ENCODE measurements around the gene MYO1C.
A peak's percentile ranks its signal among the peaks of the same experiment; 100 is the strongest.

Gene MYO1C

DNA sequence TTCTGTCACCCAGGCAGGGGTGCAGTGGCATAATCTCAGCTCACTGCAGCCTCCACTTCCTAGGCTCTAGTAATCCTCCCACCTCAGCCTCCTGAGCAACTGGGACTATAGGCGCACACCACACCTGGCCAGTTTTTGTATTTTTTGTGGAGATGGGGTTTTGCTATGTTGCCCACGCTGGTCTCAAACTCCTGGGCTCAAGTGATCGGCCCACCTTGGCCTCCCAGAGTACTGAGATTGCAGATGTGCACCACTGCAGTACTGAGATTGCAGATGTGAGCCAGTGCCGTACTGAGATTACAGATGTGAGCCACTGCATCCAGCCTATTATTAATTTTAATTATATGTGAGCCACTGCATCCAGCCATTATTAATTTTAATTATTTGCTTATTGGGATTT, 50.3 kb downstream of the MYO1C start:
- over 99% methylated on average over 4 of the region's 4 CpGs for WGBS
- Histone ChIP-seq H3K27ac (ENCODE audit: low read depth, low read length) (no peak overlapping the region), H3K9me3 (ENCODE audit: insufficient read depth, low read depth, low read length) (no peaks in the 10 kb centered on the region), H3K36me3 (ENCODE audit: insufficient read depth, low read length) (peaks cover 15% of the 10 kb centered on the region), H3K9ac (ENCODE audit: low read depth, low read length) (no peak overlapping the region), H3K27me3 (ENCODE audit: insufficient read depth, low read length) (no peaks in the 10 kb centered on the region), H3K4me1 (ENCODE audit: insufficient read depth, low read length) (peaks cover 3% of the 10 kb centered on the region; the same call in 1 of the 2 replicates), H3K4me3 (ENCODE audit: low read length) (no peak overlapping the region)

- Histone ChIP-seq H3K27ac (ENCODE audit: low read depth, low read length) (no peak overlapping the region), H3K4me3 (ENCODE audit: low read length) (no peak overlapping the region), H3K27me3 (ENCODE audit: insufficient read depth, low read length) (no peaks in the 10 kb centered on the region), H3K4me1 (ENCODE audit: insufficient read depth, low read length) (peaks cover 3% of the 10 kb centered on the region; the same call in 1 of the 2 replicates), H3K36me3 (ENCODE audit: insufficient read depth, low read length) (peaks cover 27% of the 10 kb centered on the region), H3K9me3 (ENCODE audit: insufficient read depth, low read depth, low read length) (no peaks in the 10 kb centered on the region), H3K9ac (ENCODE audit: low read depth, low read length) (no peak overlapping the region)
- 95% methylated on average over 8 of the region's 8 CpGs for WGBS
These were observed 51.6 kb downstream of the MYO1C start for GRCh38 chr17:1440921-1441320.

DNA sequence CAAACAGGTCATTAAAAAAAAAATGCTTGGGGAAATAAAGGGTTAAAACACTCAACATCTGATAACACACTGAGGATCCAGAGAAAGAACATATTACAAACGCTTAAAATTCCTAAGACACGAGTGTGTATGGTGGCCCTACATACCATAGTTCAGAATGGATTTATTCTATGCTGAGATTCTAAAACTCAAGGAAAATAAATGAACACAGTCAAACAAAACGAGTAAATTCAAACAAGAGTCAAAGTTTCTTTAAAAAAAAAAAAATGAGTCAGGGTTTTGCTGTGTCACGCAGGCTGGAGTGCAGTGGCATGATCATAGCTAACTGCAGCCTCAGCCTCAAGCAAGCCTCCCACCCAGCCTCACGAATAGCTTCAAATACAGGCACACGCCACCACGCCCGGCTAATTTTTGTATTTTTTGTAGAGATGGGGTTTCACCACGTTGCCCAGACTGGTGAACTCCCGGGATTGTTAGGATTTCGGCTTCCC, 53.8 kb downstream of the MYO1C start:
- Histone ChIP-seq H3K27me3 (ENCODE audit: insufficient read depth, low read length) (no peaks in the 10 kb centered on the region), H3K4me3 (ENCODE audit: low read length) (no peak overlapping the region), H3K36me3 (ENCODE audit: insufficient read depth, low read length) (peaks cover 41% of the 10 kb centered on the region), H3K9me3 (ENCODE audit: insufficient read depth, low read depth, low read length) (no peaks in the 10 kb centered on the region), H3K4me1 (ENCODE audit: insufficient read depth, low read length) (peaks cover 3% of the 10 kb centered on the region; the same call in 1 of the 2 replicates), H3K9ac (ENCODE audit: low read depth, low read length) (no peak overlapping the region), H3K27ac (ENCODE audit: low read depth, low read length) (0 out of 2 replicates have a peak overlapping the region, but pooled peaks have one; percentile 31)
- WGBS, result 88% methylated on average over 11 of the region's 11 CpGs

- Histone ChIP-seq H3K4me1 (ENCODE audit: insufficient read depth, low read length) (peaks cover 3% of the 10 kb centered on the region; the same call in 1 of the 2 replicates), H3K9me3 (ENCODE audit: insufficient read depth, low read depth, low read length) (no peaks in the 10 kb centered on the region), H3K27ac (ENCODE audit: low read depth, low read length) (no peak overlapping the region), H3K9ac (ENCODE audit: low read depth, low read length) (no peak overlapping the region), H3K36me3 (ENCODE audit: insufficient read depth, low read length) (peaks cover 56% of the 10 kb centered on the region), H3K27me3 (ENCODE audit: insufficient read depth, low read length) (no peaks in the 10 kb centered on the region), H3K4me3 (ENCODE audit: low read length) (no peak overlapping the region)
- WGBS, result 90% methylated on average over 3 of the region's 3 CpGs
These were observed 57.2 kb downstream of the MYO1C start for GRCh38 chr17:1435326-1435725.

DNA sequence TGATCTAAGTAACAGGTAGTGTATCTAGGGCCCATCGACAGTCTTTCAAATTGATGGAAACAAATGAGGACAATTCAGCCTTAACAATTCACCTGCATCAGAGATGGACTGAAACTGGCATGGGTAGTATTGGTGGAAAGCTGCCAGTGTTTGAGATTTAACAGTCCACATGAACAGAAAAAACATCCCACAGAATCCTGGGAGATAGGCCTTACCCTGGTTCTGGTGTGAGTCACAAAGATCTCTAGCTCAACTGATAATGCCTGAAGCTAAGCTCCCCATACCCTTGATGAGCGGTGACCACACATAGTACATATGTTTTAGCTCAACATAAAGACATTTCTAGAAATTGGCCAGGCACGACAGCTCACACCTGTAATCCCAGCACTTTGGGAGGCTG, 58.3 kb downstream of the MYO1C start:
- 100% methylated on average over 3 of the region's 3 CpGs for WGBS
- H3K9me3 ChIP-seq (ENCODE audit: insufficient read depth, low read depth, low read length), result no peaks in the 10 kb centered on the region
- no peak overlapping the region for H3K27ac ChIP-seq (ENCODE audit: low read depth, low read length)
- H3K4me1 ChIP-seq (ENCODE audit: insufficient read depth, low read length), result peaks cover 3% of the 10 kb centered on the region; the same call in 1 of the 2 replicates
- peaks cover 62% of the 10 kb centered on the region for H3K36me3 ChIP-seq (ENCODE audit: insufficient read depth, low read length)
- no peak overlapping the region for H3K9ac ChIP-seq (ENCODE audit: low read depth, low read length)
- H3K4me3 ChIP-seq (ENCODE audit: low read length), result no peak overlapping the region
- no peaks in the 10 kb centered on the region for H3K27me3 ChIP-seq (ENCODE audit: insufficient read depth, low read length)

- Histone ChIP-seq H3K27me3 (ENCODE audit: insufficient read depth, low read length) (no peaks in the 10 kb centered on the region), H3K9ac (ENCODE audit: low read depth, low read length) (no peak overlapping the region), H3K27ac (ENCODE audit: low read depth, low read length) (no peak overlapping the region), H3K4me3 (ENCODE audit: low read length) (no peak overlapping the region), H3K9me3 (ENCODE audit: insufficient read depth, low read depth, low read length) (no peaks in the 10 kb centered on the region), H3K36me3 (ENCODE audit: insufficient read depth, low read length) (peaks cover 60% of the 10 kb centered on the region), H3K4me1 (ENCODE audit: insufficient read depth, low read length) (no peaks in the 10 kb centered on the region)
- 90% methylated on average over 2 of the region's 2 CpGs for WGBS
These were observed 60.8 kb downstream of the MYO1C start for GRCh38 chr17:1431631-1432104.

GRCh38 chr17:1423456-1424135, 68.9 kb downstream of the MYO1C start:
- Histone ChIP-seq H3K4me3 (ENCODE audit: low read length) (no peak overlapping the region), H3K9me3 (ENCODE audit: insufficient read depth, low read depth, low read length) (no peaks in the 10 kb centered on the region), H3K27me3 (ENCODE audit: insufficient read depth, low read length) (no peaks in the 10 kb centered on the region), H3K9ac (ENCODE audit: low read depth, low read length) (no peak overlapping the region), H3K36me3 (ENCODE audit: insufficient read depth, low read length) (peaks cover 57% of the 10 kb centered on the region), H3K4me1 (ENCODE audit: insufficient read depth, low read length) (no peaks in the 10 kb centered on the region), H3K27ac (ENCODE audit: low read depth, low read length) (no peak overlapping the region)
- 96% methylated on average over 10 of the region's 10 CpGs for WGBS

- H3K9ac ChIP-seq (ENCODE audit: low read depth, low read length), result no peak overlapping the region
- H3K27ac ChIP-seq (ENCODE audit: low read depth, low read length), result no peak overlapping the region
- no peaks in the 10 kb centered on the region for H3K27me3 ChIP-seq (ENCODE audit: insufficient read depth, low read length)
- 95% methylated on average over 7 of the region's 7 CpGs for WGBS
- no peaks in the 10 kb centered on the region for H3K4me1 ChIP-seq (ENCODE audit: insufficient read depth, low read length)
- peaks cover 56% of the 10 kb centered on the region for H3K36me3 ChIP-seq (ENCODE audit: insufficient read depth, low read length)
- H3K4me3 ChIP-seq (ENCODE audit: low read length), result no peak overlapping the region
- no peaks in the 10 kb centered on the region for H3K9me3 ChIP-seq (ENCODE audit: insufficient read depth, low read depth, low read length)
These were observed 69.6 kb downstream of the MYO1C start for GRCh38 chr17:1422885-1423284.

DNA sequence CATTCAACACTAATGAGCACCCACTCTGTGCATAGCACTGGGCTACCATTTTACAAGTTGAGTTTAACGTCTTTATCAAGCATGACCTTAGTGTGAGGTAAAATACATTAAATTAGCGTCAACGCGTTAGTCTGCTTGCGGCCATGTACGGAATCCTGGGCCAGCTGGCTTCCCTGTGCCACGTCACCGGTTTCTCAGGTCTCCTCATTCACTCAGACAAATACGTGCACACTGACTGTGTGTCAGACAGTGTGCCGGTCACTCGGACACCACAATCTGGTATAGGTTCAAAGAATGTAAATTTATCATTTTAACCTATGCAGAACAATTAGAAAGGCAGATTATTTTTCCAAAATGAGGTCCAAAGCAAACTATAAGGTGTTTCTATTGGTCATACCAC, 71.0 kb downstream of the MYO1C start:
- H3K4me3 ChIP-seq (ENCODE audit: low read length), result no peak overlapping the region
- no peaks in the 10 kb centered on the region for H3K4me1 ChIP-seq (ENCODE audit: insufficient read depth, low read length)
- WGBS, result 97% methylated on average over 11 of the region's 11 CpGs
- peaks cover 52% of the 10 kb centered on the region for H3K36me3 ChIP-seq (ENCODE audit: insufficient read depth, low read length)
- H3K27ac ChIP-seq (ENCODE audit: low read depth, low read length), result no peak overlapping the region
- H3K9ac ChIP-seq (ENCODE audit: low read depth, low read length), result no peak overlapping the region
- H3K27me3 ChIP-seq (ENCODE audit: insufficient read depth, low read length), result no peaks in the 10 kb centered on the region
- no peaks in the 10 kb centered on the region for H3K9me3 ChIP-seq (ENCODE audit: insufficient read depth, low read depth, low read length)

DNA sequence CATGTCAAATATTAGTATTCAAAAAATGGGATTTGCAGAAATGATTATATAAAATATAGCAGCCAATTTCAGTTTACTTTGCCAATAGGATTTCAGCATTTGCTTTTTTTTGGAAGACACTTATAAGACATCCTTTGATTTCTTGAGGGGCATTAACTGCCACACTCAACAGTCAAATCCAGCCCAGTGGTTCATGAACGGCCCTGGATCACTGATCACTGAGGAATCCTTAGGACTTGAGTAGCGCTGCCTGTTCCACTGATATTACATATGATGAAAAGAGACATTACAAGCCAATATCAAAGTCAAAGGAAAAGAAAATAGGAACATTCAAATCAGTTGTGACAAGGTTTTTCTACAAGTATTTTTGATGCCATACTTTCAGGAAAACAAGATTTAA, 71.5 kb downstream of the MYO1C start:
- 95% methylated on average over 2 of the region's 2 CpGs for WGBS
- Histone ChIP-seq H3K36me3 (ENCODE audit: insufficient read depth, low read length) (peaks cover 47% of the 10 kb centered on the region), H3K9ac (ENCODE audit: low read depth, low read length) (no peak overlapping the region), H3K27ac (ENCODE audit: low read depth, low read length) (no peak overlapping the region), H3K4me1 (ENCODE audit: insufficient read depth, low read length) (no peaks in the 10 kb centered on the region), H3K27me3 (ENCODE audit: insufficient read depth, low read length) (no peaks in the 10 kb centered on the region), H3K4me3 (ENCODE audit: low read length) (no peak overlapping the region), H3K9me3 (ENCODE audit: insufficient read depth, low read depth, low read length) (no peaks in the 10 kb centered on the region)

DNA sequence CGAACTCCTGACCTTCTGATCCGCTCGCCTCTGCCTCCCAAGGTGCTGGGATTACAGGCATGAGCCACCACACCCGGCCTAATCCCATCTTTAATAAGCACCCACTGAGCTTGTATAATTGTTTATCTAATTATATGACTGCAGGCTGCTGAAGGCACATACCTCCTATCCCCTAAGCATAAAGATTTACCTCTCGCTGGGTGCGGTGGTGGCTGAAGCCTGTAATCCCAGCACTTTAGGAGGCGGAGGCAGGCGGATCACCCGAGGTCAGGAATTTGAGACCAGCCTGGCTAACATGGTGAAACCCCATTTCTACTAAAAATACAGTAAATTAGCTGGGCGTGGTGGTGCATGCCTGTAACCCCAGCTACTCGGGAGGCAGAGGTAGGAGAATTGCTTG, 72.3 kb downstream of the MYO1C start:
- no peak overlapping the region for H3K4me3 ChIP-seq (ENCODE audit: low read length)
- peaks cover 39% of the 10 kb centered on the region for H3K36me3 ChIP-seq (ENCODE audit: insufficient read depth, low read length)
- H3K4me1 ChIP-seq (ENCODE audit: insufficient read depth, low read length), result no peaks in the 10 kb centered on the region
- no peak overlapping the region for H3K9ac ChIP-seq (ENCODE audit: low read depth, low read length)
- no peaks in the 10 kb centered on the region for H3K27me3 ChIP-seq (ENCODE audit: insufficient read depth, low read length)
- H3K9me3 ChIP-seq (ENCODE audit: insufficient read depth, low read depth, low read length), result no peaks in the 10 kb centered on the region
- WGBS, result 97% methylated on average over 11 of the region's 11 CpGs
- H3K27ac ChIP-seq (ENCODE audit: low read depth, low read length), result no peak overlapping the region
